RWPE2 (cell line): ENCODE results near the gene APOB.

Experiments used
- ATAC-seq: fragments of 200-7000 bp; cut with Tn5 transposase; 3 replicates; pipeline ENCODE4 v1.9.1; 2021; ENCODE audit warnings: low read depth
- DNase-seq: peaks from one replicate; pipeline ENCODE4 v3.0.0-alpha.2; 2020; ENCODE audit warnings: low spot score
- H3K27ac ChIP-seq: fragments of 450-650 bp; 2 replicates; pipeline ENCODE4 v1.5.1; 2017; ENCODE audit warnings: mild to moderate bottlenecking; ENCODE audit not compliant: poor library complexity, severe bottlenecking
- H3K27me3 ChIP-seq: fragments of 250-450 bp; sonication (Bioruptor Pico); 2 replicates; pipeline ENCODE4 v1.5.1; 2021; ENCODE audit warnings: mild to moderate bottlenecking, moderate library complexity; ENCODE audit not compliant: insufficient read depth, poor library complexity, severe bottlenecking
- H3K36me3 ChIP-seq: fragments of 250-450 bp; sonication (Bioruptor Pico); 2 replicates; pipeline ENCODE4 v1.5.1; 2020; ENCODE audit warnings: low read depth, mild to moderate bottlenecking, moderate library complexity
- H3K4me1 ChIP-seq: fragments of 250-450 bp; sonication (Bioruptor Pico); 2 replicates; pipeline ENCODE4 v1.5.1; 2021; ENCODE audit warnings: mild to moderate bottlenecking, moderate library complexity; ENCODE audit not compliant: insufficient read depth, poor library complexity, severe bottlenecking
- H3K4me3 ChIP-seq: fragments of 250-450 bp; sonication (Bioruptor Pico); 2 replicates; pipeline ENCODE4 v1.5.1; 2021; ENCODE audit warnings: mild to moderate bottlenecking, moderate library complexity; ENCODE audit not compliant: severe bottlenecking
- H3K9me3 ChIP-seq: fragments of 250-450 bp; sonication (Bioruptor Pico); 2 replicates; pipeline ENCODE4 v1.5.1; 2021; ENCODE audit warnings: mild to moderate bottlenecking, moderate library complexity; ENCODE audit not compliant: severe bottlenecking
- CTCF ChIP-seq: fragments of 450-650 bp; IDR thresholded peaks from one replicate; pipeline ENCODE4 v1.5.1; 2017; ENCODE audit warnings: mild to moderate bottlenecking, moderate library complexity; ENCODE audit not compliant: poor library complexity, severe bottlenecking

APOB gene

DNA sequence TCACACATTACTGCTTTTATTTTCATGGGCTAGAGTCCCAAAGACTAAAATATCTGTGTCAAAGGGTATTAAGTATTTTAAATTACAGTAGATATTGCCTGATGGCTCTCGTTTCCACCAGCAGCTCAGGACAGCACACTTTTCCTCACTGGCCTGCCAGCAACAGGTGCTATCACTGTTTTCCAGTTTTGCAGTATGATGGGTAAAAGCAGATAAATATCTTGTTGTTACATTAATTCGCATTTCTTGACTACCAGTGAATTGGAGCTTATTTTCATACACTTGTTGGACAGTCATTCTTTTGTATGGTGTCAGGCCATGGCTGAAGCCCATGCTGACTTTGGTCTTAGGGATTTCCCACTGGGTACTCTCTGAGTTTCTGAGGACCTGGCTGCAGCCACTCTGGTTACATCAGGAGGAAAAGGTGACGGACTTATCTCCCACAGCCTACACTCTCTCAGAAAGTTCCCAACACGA, 4.8 kb downstream of the APOB start:
- no peak overlapping the region for H3K4me3 ChIP-seq
- DNase-seq (no peak), ATAC-seq (no peak)
- H3K36me3 ChIP-seq: no peaks in the 10 kb centered on the region
- peaks cover 3% of the 10 kb centered on the region for H3K27me3 ChIP-seq
- H3K9me3 ChIP-seq: no peaks in the 10 kb centered on the region
- no peak overlapping the region for H3K27ac ChIP-seq
- H3K4me1 ChIP-seq: no peaks in the 10 kb centered on the region
- no peak for TF ChIP-seq CTCF

DNA sequence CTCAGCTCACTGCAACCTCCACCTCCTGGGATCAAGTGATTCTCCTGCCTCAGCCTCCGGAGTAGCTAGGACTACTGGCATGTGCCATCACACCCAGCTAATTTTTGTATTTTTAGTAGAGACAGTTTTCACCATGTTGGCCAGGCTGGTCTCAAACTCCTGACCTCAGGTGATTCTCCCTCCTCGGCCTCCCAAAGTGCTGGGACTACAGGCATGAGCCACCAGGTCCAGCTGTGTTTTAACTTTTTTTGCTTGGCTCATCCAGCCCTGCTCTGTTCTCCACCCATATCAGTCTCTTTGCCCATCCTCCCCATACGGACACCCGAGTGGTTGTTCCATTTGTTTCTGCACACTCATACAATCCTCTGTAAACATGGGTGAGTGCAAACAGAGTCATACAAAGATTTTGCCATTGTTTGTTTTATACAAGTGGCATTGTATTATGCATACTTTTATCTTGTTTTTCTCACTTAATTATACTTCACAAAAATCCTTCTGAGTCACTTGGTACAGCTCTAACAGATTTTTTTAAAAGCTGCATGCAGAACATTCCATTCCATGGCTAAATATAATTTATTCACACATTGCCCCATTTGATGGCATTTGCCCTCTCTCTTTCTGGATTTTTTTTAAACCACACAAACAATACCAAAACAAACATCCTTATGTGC, 5.3 kb downstream of the APOB start:
- no peak for DNase-seq
- H3K4me3 ChIP-seq: no peak overlapping the region
- peaks cover 3% of the 10 kb centered on the region for H3K27me3 ChIP-seq
- no peaks in the 10 kb centered on the region for H3K9me3 ChIP-seq
- H3K36me3 ChIP-seq: no peaks in the 10 kb centered on the region
- no peak overlapping the region for H3K27ac ChIP-seq
- ATAC-seq: peak; percentile 90
- no peak for TF ChIP-seq CTCF
- no peaks in the 10 kb centered on the region for H3K4me1 ChIP-seq

DNA sequence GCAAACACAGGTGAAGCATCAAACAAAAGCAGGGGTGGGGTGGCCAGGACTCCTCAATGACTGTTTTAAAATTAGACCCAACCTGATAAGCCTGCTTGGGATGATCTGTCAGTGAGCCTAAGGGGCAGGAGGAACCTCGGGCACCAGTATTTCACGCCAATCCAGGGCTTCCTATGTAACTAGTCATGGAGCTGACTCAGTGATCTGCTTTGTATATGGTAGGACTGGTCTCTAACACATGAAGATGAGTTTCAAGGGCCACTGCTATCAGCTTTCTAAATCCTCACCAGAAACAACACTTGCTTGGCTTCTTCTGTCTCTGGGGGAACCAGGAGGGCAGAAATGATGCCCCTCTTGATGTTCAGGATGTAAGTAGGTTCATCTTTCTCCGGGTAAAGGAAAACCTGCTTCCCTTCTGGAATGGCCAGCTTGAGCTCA, 6.2 kb downstream of the APOB start:
- Histone ChIP-seq H3K9me3 (no peaks in the 10 kb centered on the region), H3K36me3 (no peaks in the 10 kb centered on the region), H3K4me1 (no peaks in the 10 kb centered on the region), H3K27me3 (no peaks in the 10 kb centered on the region), H3K4me3 (no peak overlapping the region), H3K27ac (no peak overlapping the region)
- TF ChIP-seq CTCF: no peak
- ATAC-seq (no peak), DNase-seq (no peak)

GRCh38 chr2:21036708-21037670, 6.9 kb downstream of the APOB start:
- no peaks in the 10 kb centered on the region for H3K4me1 ChIP-seq
- H3K9me3 ChIP-seq: no peaks in the 10 kb centered on the region
- no peaks in the 10 kb centered on the region for H3K36me3 ChIP-seq
- no peak overlapping the region for H3K27ac ChIP-seq
- no peak for TF ChIP-seq CTCF
- ATAC-seq (no peak), DNase-seq (no peak)
- no peak overlapping the region for H3K4me3 ChIP-seq
- no peaks in the 10 kb centered on the region for H3K27me3 ChIP-seq
